Measurements from ENCODE around the gene ZNF579. TPM values are rescaled to one million over a fixed set of nuclear protein-coding genes. Genes with fewer than 3 reads are reported as not detected.

The ZNF579 gene
- total RNA-seq, 2 experiments from 2014 or later = 6.1 to 11.1 TPM

- intact Hi-C loops (cut with micrococcal nuclease; ENCODE audit: unreplicated experiment) = no loop called here
- Histone ChIP-seq H3K9me3 (ENCODE audit: low read length) (0 out of 2 replicates have a peak, but pooled peaks cover 5% of the 10 kb centered on the region), H2AFZ (ENCODE audit: low read length) (no peak overlapping the region), H3K79me2 (ENCODE audit: insufficient read depth, low read depth, low read length) (no peaks in the 10 kb centered on the region), H3K4me1 (ENCODE audit: insufficient read depth, low read length, poor library complexity, severe bottlenecking) (no peaks in the 10 kb centered on the region), H3K9me2 (ENCODE audit: insufficient read depth, low read length) (no peaks in the 10 kb centered on the region), H3K27ac (ENCODE audit: low read depth, low read length, poor library complexity, severe bottlenecking) (no peak overlapping the region), H4K20me1 (ENCODE audit: insufficient read depth, low read length) (no peaks in the 10 kb centered on the region), H3K4me2 (ENCODE audit: low read length) (no peak overlapping the region), H3K36me3 (ENCODE audit: insufficient read depth, low read length) (no peaks in the 10 kb centered on the region), H3K4me3 (ENCODE audit: low read depth, low read length, poor library complexity, severe bottlenecking) (no peak overlapping the region)
- DNase-seq (ENCODE audit: low spot score) = no peak
- TF ChIP-seq EZH2phosphoT487 (IDR thresholded peaks at IDR 0.05; ENCODE audit: borderline replicate concordance, low read depth, low read length) = no peak
- TF ChIP-seq CTCF (conservative IDR thresholded peaks at IDR 0.05; ENCODE audit: low read length) = no peak
- ChIA-PET POLR2A (no interaction called here), CTCF (ENCODE audit: unreplicated experiment) (no interaction called here)
- BruUV-seq (replicated peaks) = no TSS peak
Measured at GRCh38 chr19:55527197-55528029, 53.2 kb downstream of the ZNF579 start.

Other genes with a start within 250 kb of the ZNF579 start
- 21.2 and 22.8 TPM in 2 replicates for gene KMT5C, start 241.0 kb downstream of the ZNF579 start, total RNA-seq (2014; rRNA removed; shearing (Covaris generic))
- gene KMT5C, start 241.0 kb downstream of the ZNF579 start, total RNA-seq (2022) = 36.1 and 43.4 TPM in 2 replicates
- gene COX6B2, start 226.1 kb downstream of the ZNF579 start, total RNA-seq (2014; rRNA removed; shearing (Covaris generic)) = not detected in 2 replicates
- not detected in 2 replicates for gene COX6B2, start 226.1 kb downstream of the ZNF579 start, total RNA-seq (2022)
- not detected in 2 replicates for gene GARIN5B, start 217.6 kb downstream of the ZNF579 start, total RNA-seq (2014; rRNA removed; shearing (Covaris generic))
- gene GARIN5B, start 217.6 kb downstream of the ZNF579 start, total RNA-seq (2022) = not detected in 2 replicates
- 0.32 TPM in 1 of 2 replicates, not detected in the other for gene IL11, start 210.4 kb downstream of the ZNF579 start, total RNA-seq (2014; rRNA removed; shearing (Covaris generic))
- 0.46 and 0.55 TPM in 2 replicates for gene IL11, start 210.4 kb downstream of the ZNF579 start, total RNA-seq (2022)
- gene TMEM190, start 204.0 kb downstream of the ZNF579 start, total RNA-seq (2014; rRNA removed; shearing (Covaris generic)) = not detected in 2 replicates
- not detected in 2 replicates for gene TMEM190, start 204.0 kb downstream of the ZNF579 start, total RNA-seq (2022)
- gene TMEM238, start 196.6 kb downstream of the ZNF579 start, total RNA-seq (2014; rRNA removed; shearing (Covaris generic)) = 2.6 and 2.7 TPM in 2 replicates
- gene TMEM238, start 196.6 kb downstream of the ZNF579 start, total RNA-seq (2022) = 6.5 and 7.1 TPM in 2 replicates
- gene RPL28, start 194.9 kb downstream of the ZNF579 start, total RNA-seq (2014; rRNA removed; shearing (Covaris generic)) = 847 and 872 TPM in 2 replicates
- gene RPL28, start 194.9 kb downstream of the ZNF579 start, total RNA-seq (2022) = 2,656 and 3,234 TPM in 2 replicates
- 682 and 848 TPM in 2 replicates for gene UBE2S, start 173.1 kb downstream of the ZNF579 start, total RNA-seq (2014; rRNA removed; shearing (Covaris generic))
- gene UBE2S, start 173.1 kb downstream of the ZNF579 start, total RNA-seq (2022) = 285 and 321 TPM in 2 replicates
- not detected in 2 replicates for gene SHISA7, start 137.5 kb downstream of the ZNF579 start, total RNA-seq (2014; rRNA removed; shearing (Covaris generic))
- not detected in 2 replicates for gene SHISA7, start 137.5 kb downstream of the ZNF579 start, total RNA-seq (2022)
- gene ISOC2, start 119.2 kb downstream of the ZNF579 start, total RNA-seq (2014; rRNA removed; shearing (Covaris generic)) = 89.5 and 115 TPM in 2 replicates
- gene ISOC2, start 119.2 kb downstream of the ZNF579 start, total RNA-seq (2022) = 37.0 and 37.7 TPM in 2 replicates
- not detected in 2 replicates for gene C19orf85, start 116.1 kb downstream of the ZNF579 start, total RNA-seq (2014; rRNA removed; shearing (Covaris generic))
- gene C19orf85, start 116.1 kb downstream of the ZNF579 start, total RNA-seq (2022) = not detected in 2 replicates
- gene ZNF628, start 104.2 kb downstream of the ZNF579 start, total RNA-seq (2014; rRNA removed; shearing (Covaris generic)) = 1.8 and 5.2 TPM in 2 replicates
- gene ZNF628, start 104.2 kb downstream of the ZNF579 start, total RNA-seq (2022) = 8.6 and 10.6 TPM in 2 replicates
- gene NAT14, start 95.7 kb downstream of the ZNF579 start, total RNA-seq (2014; rRNA removed; shearing (Covaris generic)) = 29.1 and 33.2 TPM in 2 replicates
- gene NAT14, start 95.7 kb downstream of the ZNF579 start, total RNA-seq (2022) = 24.2 and 28.3 TPM in 2 replicates
- 0.23 and 0.50 TPM in 2 replicates for gene SSC5D, start 92.4 kb downstream of the ZNF579 start, total RNA-seq (2014; rRNA removed; shearing (Covaris generic))
- gene SSC5D, start 92.4 kb downstream of the ZNF579 start, total RNA-seq (2022) = 1.7 and 2.7 TPM in 2 replicates
- gene SBK2, start 43.7 kb downstream of the ZNF579 start, total RNA-seq (2014; rRNA removed; shearing (Covaris generic)) = not detected in 2 replicates
- gene SBK2, start 43.7 kb downstream of the ZNF579 start, total RNA-seq (2022) = not detected in 2 replicates
- not detected in 2 replicates for gene SBK3, start 35.3 kb downstream of the ZNF579 start, total RNA-seq (2014; rRNA removed; shearing (Covaris generic))
- 0.34 and 0.68 TPM in 2 replicates for gene SBK3, start 35.3 kb downstream of the ZNF579 start, total RNA-seq (2022)
- gene FIZ1, start 18.7 kb upstream of the ZNF579 start, total RNA-seq (2014; rRNA removed; shearing (Covaris generic)) = 6.0 and 6.8 TPM in 2 replicates
- gene FIZ1, start 18.7 kb upstream of the ZNF579 start, total RNA-seq (2022) = 17.1 and 18.0 TPM in 2 replicates
- 14.5 and 21.6 TPM in 2 replicates for gene ZNF524, start 19.4 kb upstream of the ZNF579 start, total RNA-seq (2014; rRNA removed; shearing (Covaris generic))
- 9.2 and 12.3 TPM in 2 replicates for gene ZNF524, start 19.4 kb upstream of the ZNF579 start, total RNA-seq (2022)
- 2.1 and 3.0 TPM in 2 replicates for gene ZNF865, start 24.8 kb upstream of the ZNF579 start, total RNA-seq (2014; rRNA removed; shearing (Covaris generic))
- 11.3 and 13.0 TPM in 2 replicates for gene ZNF865, start 24.8 kb upstream of the ZNF579 start, total RNA-seq (2022)
- 3.4 and 6.6 TPM in 2 replicates for gene ZNF784, start 43.7 kb upstream of the ZNF579 start, total RNA-seq (2014; rRNA removed; shearing (Covaris generic))
- 4.0 and 5.4 TPM in 2 replicates for gene ZNF784, start 43.7 kb upstream of the ZNF579 start, total RNA-seq (2022)
- gene ZNF580, start 60.2 kb upstream of the ZNF579 start, total RNA-seq (2014; rRNA removed; shearing (Covaris generic)) = 17.6 and 24.4 TPM in 2 replicates
- gene ZNF580, start 60.2 kb upstream of the ZNF579 start, total RNA-seq (2022) = 50.0 and 52.1 TPM in 2 replicates
- 26.6 and 44.5 TPM in 2 replicates for gene ZNF581, start 62.8 kb upstream of the ZNF579 start, total RNA-seq (2014; rRNA removed; shearing (Covaris generic))
- gene ZNF581, start 62.8 kb upstream of the ZNF579 start, total RNA-seq (2022) = 39.7 and 41.8 TPM in 2 replicates
- gene CCDC106, start 67.4 kb upstream of the ZNF579 start, total RNA-seq (2014; rRNA removed; shearing (Covaris generic)) = 29.4 and 30.1 TPM in 2 replicates
- 29.0 and 30.9 TPM in 2 replicates for gene CCDC106, start 67.4 kb upstream of the ZNF579 start, total RNA-seq (2022)
- gene U2AF2, start 74.2 kb upstream of the ZNF579 start, total RNA-seq (2014; rRNA removed; shearing (Covaris generic)) = 193 and 211 TPM in 2 replicates
- 233 and 264 TPM in 2 replicates for gene U2AF2, start 74.2 kb upstream of the ZNF579 start, total RNA-seq (2022)
- gene EPN1, start 94.4 kb upstream of the ZNF579 start, total RNA-seq (2014; rRNA removed; shearing (Covaris generic)) = 40.5 and 46.3 TPM in 2 replicates
- 120 and 121 TPM in 2 replicates for gene EPN1, start 94.4 kb upstream of the ZNF579 start, total RNA-seq (2022)
- gene NLRP9, start 157.6 kb upstream of the ZNF579 start, total RNA-seq (2014; rRNA removed; shearing (Covaris generic)) = 0.21 TPM in 1 of 2 replicates, not detected in the other
- gene NLRP9, start 157.6 kb upstream of the ZNF579 start, total RNA-seq (2022) = 0.17 TPM in 1 of 2 replicates, not detected in the other
- gene RFPL4A, start 178.2 kb upstream of the ZNF579 start, total RNA-seq (2014; rRNA removed; shearing (Covaris generic)) = not detected in 2 replicates
- not detected in 2 replicates for gene RFPL4A, start 178.2 kb upstream of the ZNF579 start, total RNA-seq (2022)
- gene RFPL4AL1, start 188.3 kb upstream of the ZNF579 start, total RNA-seq (2014; rRNA removed; shearing (Covaris generic)) = not detected in 2 replicates
- gene RFPL4AL1, start 188.3 kb upstream of the ZNF579 start, total RNA-seq (2022) = not detected in 2 replicates

All from OCI-LY7 (cell line).